Pancreas (tissue), 10 donors: Measurements from ENCODE around the gene LRWD1. TPM values are rescaled to one million over a fixed set of nuclear protein-coding genes. Genes with fewer than 3 reads are reported as not detected.
A peak's percentile ranks its signal among the peaks of the same experiment; 100 is the strongest.

Experiments
- ATAC-seq, 4 donors: fragments of 200-7000 bp; cut with Tn5 transposase; one replicate each; pipeline versions ENCODE4 v1.8.0 to v1.9.1; 2020; ENCODE audit warnings: mild to moderate bottlenecking in 4 of 4, moderate library complexity in 4 of 4
- DNase-seq, 6 donors: peaks; one replicate each; pipeline ENCODE4 v3.0.0-alpha.2; 2020
- FAIRE-seq: peaks from 2 replicates; lab custom pipeline; 2012; peaks lifted over from hg19 to GRCh38; lab: Jason Lieb, UNC
- H3K27ac ChIP-seq, 4 donors: fragments of 200-600 bp; sonication (generic); 1 replicate in 3 of 4; 2 replicates in 1 of 4; pipeline versions ENCODE4 v1.5.0 to v1.8.0; 2020
- H3K27me3 ChIP-seq, 4 donors: fragments of 200-600 bp; one replicate each; pipeline ENCODE4 v1.8.0; 2021
- H3K36me3 ChIP-seq, 3 donors: fragments of 200-600 bp; sonication (generic) in 1 of 3; one replicate each; pipeline versions ENCODE4 v1.5.0 to v1.8.0; 2020 to 2021
- H3K4me1 ChIP-seq, 3 donors: fragments of 200-600 bp; one replicate each; pipeline ENCODE4 v1.8.0; 2021
- H3K4me3 ChIP-seq, 4 donors: fragments of 200-600 bp; sonication (generic) in 2 of 4; one replicate each; pipeline versions ENCODE4 v1.5.0 to v1.8.0; 2020 to 2021
- H3K9me3 ChIP-seq, 4 donors: fragments of 200-600 bp; one replicate each; pipeline ENCODE4 v1.8.0; 2021
- CTCF ChIP-seq, 4 donors: fragments of 200-600 bp; sonication (generic) in 3 of 4; IDR thresholded peaks; one replicate each; pipeline versions ENCODE4 v1.5.0 to v1.8.0; 2021; ENCODE audit warnings: antibody characterized with exemption in 4 of 4
- WGBS, 2 donors: extraction: QIAGEN DNeasy Blood & Tissue Kit; methylation state at CpG; one replicate each; pipeline ENCODE4 v1.1.7; 2013; 5-methylcytosine and 5-hydroxymethylcytosine counted together
- intact Hi-C, 3 donors: fragments of 100-400 bp; cut with DNase I; formaldehyde crosslinking; loops; one replicate each; pipeline versions ENCODE4 v1.11.1 to v1.14.2; 2022
- polyA plus RNA-seq, 2 donors: library from polyadenylated mRNA; stranded (reverse); fragments of 200-250 nt; gene quantifications; one replicate each; pipeline ENCODE4 v1.2.3, GENCODE V29; 2013
- total RNA-seq, 6 donors: library from RNA; stranded (reverse); fragmentation: NEBNext Ultra II Directional in 4 of 6; extraction: Animal tissue kit (Norgen Biotek cat#: 25700) in 4 of 6; gene quantifications; one replicate each; pipeline versions ENCODE4 v1.2.1 to v1.2.4, GENCODE V29; 2021 to 2023
- donor health status: healthy with polysubstance abuse.
- donor health status: DM: no; HTN: no; CAD: no; lungs with moderate emphysema.
- donor health status: DM: no; HTN: no; CAD: no.
- donor health status: control.
- donor health status: control.
- donor health status: Bipolar disorder and iron deficiency.
- donor health status: DM: yes; HTN: yes; CAD: no.
- donor health status: DM: no; HTN: no; CAD: no.
- donor health status: DM: no; HTN: no; CAD: no.
- donor health status: DM: yes; HTN: yes; CAD: no.

The LRWD1 gene
- total and polyA plus RNA-seq, 8 donors, result 5.1 to 18.4 (median 8.3) TPM

- DNase-seq, result peak in 1 of 6 donors; percentile 15
- no peak for FAIRE-seq
- Histone ChIP-seq H3K9me3 (no peaks in the 10 kb centered on the region), H3K36me3 (no peaks in the 10 kb centered on the region), H3K27ac (peak overlapping the region; percentile 42 to 73 (median 56)), H3K4me3 (peak overlapping the region; percentile 74 to 93 (median 82)), H3K4me1 (peaks cover 0 to 4% (median 0%) of the 10 kb centered on the region in 3 donors), H3K27me3 (no peaks in the 10 kb centered on the region)
- WGBS, 2 donors, result 15 to 20% methylated on average over 25 to 27 of the region's 27 CpGs
- ATAC-seq, result peak; percentile 43 to 53 (median 47)
- intact Hi-C loops, result no loop called here
- TF ChIP-seq CTCF (IDR thresholded peaks at IDR 0.05), result no peak
Measured at GRCh38 chr7:102432442-102433218, 32.2 kb upstream of the LRWD1 start.

GRCh38 chr7:102433219-102434038, 31.4 kb upstream of the LRWD1 start, which contains the start of gene ORAI2:
ORAI2 (plus strand) TSS chr7:102433575; CDS start chr7:102438957, 5,382 bp downstream.
- FAIRE-seq, result no peak
- Histone ChIP-seq H3K27ac (peak within 1 kb of the TSS; percentile 42 to 73 (median 56)), H3K4me1 (peaks cover 0 to 4% (median 0%) of the 10 kb centered on the region in 3 donors), H3K36me3 (no peaks in the 10 kb centered on the region), H3K4me3 (peak within 1 kb of the TSS; percentile 74 to 93 (median 82)), H3K27me3 (no peaks in the 10 kb centered on the region), H3K9me3 (no peaks in the 10 kb centered on the region)
- DNase-seq, result peak; percentile 75 to 92 (median 86)
- WGBS, 2 donors, result 1 to 2% methylated on average over 48 to 90 of the region's 90 CpGs
- ATAC-seq, result peak; percentile 90 to 92 (median 91)
- TF ChIP-seq CTCF (IDR thresholded peaks at IDR 0.05), result no peak
- intact Hi-C loops, result no loop called here

- ATAC-seq, result peak in 3 of 4 donors; percentile 1 to 6 (median 5)
- H3K4me1 ChIP-seq, result peaks cover 0 to 4% (median 0%) of the 10 kb centered on the region in 3 donors
- WGBS, 2 donors, result 32 to 37% methylated on average over 9 of the region's 9 CpGs
- peak in 1 of 6 donors; percentile 34 for DNase-seq
- H3K9me3 ChIP-seq, result no peaks in the 10 kb centered on the region
- intact Hi-C loops, result no loop called here
- peak overlapping the region in 2 of 4 donors; percentile 21 to 28 for H3K27ac ChIP-seq
- H3K36me3 ChIP-seq, result no peaks in the 10 kb centered on the region
- H3K4me3 ChIP-seq, result peak overlapping the region; percentile 74 to 93 (median 82)
- no peak for FAIRE-seq
- no peaks in the 10 kb centered on the region for H3K27me3 ChIP-seq
- TF ChIP-seq CTCF (IDR thresholded peaks at IDR 0.05), result no peak
Measured at GRCh38 chr7:102434039-102434486, 30.7 kb upstream of the LRWD1 start.

GRCh38 chr7:102436118-102436517, 28.7 kb upstream of the LRWD1 start:
- DNase-seq, result no peak
- no peak for FAIRE-seq
- Histone ChIP-seq H3K4me1 (peaks cover 0 to 4% (median 0%) of the 10 kb centered on the region in 3 donors), H3K27me3 (no peaks in the 10 kb centered on the region), H3K36me3 (no peaks in the 10 kb centered on the region), H3K4me3 (no peak overlapping the region), H3K9me3 (no peaks in the 10 kb centered on the region), H3K27ac (no peak overlapping the region)
- intact Hi-C loops, result no loop called here
- 86 to 91% methylated on average over 10 of the region's 10 CpGs for WGBS, 2 donors
- no peak for TF ChIP-seq CTCF (IDR thresholded peaks at IDR 0.05)
- no peak for ATAC-seq
